Effector CD4-positive, alpha-beta T cell (primary cell): ENCODE data around the gene LGR6.

Source experiments
- DNase-seq: peaks from one replicate; pipeline ENCODE4 v3.0.0-alpha.2; 2020

LGR6 gene

DNA sequence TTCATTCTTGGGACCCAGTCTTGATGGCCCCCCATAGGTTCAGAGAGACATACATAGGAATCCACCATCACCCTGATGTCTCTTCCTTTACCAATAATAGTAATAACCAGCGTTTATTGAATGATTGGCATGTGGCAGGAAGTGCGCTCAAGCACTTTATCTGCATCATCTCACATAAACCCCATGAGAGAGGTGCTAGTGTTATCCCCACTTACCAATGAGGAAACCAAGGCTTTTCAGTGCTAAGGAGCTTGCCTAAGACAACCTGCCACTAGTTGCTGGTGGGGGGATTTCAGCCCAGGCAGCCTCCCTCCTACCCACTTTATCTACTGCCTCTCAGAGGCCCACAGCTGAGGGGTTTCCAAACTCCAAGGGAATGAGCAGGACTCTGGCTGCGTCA is 7.7 kb downstream of the LGR6 start:
- no peak for DNase-seq

DNA sequence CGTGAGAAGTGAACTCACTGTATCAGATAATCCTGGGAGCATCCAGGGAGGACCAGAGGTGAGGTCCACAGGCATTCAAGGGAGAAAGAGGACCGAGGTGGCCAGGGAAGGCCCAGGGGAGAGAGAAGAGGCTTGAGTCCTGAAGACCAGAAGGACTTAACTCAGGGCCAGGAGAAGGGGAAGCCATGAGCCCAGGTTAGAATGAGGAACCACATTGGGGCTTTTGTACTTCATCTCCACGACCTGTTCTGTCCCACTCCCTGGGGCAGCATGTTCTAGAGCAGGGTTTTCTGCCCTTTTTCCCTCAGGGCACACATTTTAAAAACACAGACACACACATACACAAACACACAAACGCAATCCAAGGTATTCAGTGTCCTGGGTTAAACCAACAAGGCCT is 8.4 kb downstream of the LGR6 start:
- no peak for DNase-seq

DNA sequence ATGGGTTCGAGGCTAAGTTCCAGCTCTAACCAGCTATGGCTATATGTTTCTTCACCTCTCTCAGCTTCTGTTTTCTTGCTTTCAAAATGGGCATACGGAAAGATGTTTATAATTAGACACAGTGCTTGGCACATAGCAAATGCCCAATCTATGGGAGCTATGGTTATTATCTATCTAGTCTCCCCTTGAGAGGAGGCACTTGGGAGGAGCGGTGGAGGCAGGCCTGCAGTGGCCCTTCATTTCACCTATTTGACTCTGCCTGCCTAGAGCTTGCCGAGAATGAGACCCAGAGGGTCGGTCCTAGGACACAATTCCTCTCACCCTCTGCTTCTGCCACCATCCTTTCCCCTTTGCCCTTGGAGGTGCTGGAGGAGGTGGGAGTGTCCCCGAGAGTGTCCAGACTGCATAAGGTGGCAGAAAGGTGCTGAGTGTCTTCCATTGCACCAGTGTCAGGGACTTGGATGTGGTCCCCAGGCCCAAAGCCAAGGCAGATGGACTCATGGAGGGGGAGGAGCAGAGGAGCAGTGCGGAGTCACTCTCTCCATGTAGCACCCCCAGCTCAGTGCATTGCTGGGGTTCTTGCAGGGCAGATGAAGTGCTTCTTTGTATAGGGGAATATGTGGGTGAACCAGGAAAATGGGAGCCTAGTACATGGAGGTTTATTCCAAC is 9.0 kb downstream of the LGR6 start:
- DNase-seq: no peak

DNA sequence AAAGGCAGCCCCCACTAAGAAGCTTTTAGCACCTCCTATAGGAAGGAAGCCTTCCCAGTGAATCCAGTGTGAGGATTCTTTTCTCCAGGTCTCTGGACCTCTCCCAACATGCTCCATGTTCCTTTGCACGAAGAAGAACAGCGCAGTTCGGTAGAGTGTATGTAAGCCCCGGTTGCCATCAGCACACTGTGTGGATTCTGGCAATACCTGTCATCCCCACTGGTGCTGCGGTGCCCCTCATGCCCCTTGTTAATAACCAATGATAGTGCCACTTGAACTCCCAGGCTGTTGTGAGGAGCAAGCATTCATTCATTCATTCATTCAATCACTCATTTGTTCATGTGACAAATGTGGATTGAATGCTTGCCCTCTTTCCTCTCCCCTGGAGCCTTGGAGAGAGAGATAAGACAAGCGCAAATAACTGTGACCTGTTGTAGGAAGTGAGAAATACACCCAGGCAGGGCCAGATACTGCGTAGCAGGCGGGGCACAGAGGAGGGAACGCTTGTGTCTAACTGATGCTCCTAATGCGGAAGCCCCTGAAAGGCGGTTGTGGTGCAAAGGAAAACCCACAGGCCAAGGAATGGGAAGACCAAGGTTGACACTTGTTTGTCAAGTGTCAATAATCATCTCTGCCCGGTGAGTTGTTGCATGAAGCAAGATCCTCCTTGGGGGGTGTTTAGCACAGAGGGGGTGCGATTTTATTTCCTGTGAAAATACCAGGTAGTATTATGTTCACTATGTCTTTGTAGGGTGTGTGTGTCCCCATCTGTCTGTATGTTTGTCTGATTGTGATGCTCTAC is 9.8 kb downstream of the LGR6 start:
- no peak for DNase-seq

DNA sequence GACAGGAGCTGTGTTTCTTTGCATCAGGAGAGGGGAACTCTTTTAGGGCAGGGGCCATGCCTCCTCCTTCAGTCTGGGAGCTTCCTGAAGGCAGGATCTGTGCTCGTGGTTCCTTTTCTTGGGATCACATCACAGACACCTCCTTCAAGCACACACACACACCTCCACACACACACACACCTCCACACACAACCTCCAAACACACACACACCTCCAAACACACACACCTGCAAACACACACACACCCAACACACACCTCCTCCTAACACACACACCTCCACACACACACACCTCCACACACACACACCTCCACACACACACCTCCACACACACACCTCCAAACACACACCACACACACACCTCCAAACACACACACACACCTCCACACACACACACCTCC is 10.5 kb downstream of the LGR6 start:
- DNase-seq: no peak

DNA sequence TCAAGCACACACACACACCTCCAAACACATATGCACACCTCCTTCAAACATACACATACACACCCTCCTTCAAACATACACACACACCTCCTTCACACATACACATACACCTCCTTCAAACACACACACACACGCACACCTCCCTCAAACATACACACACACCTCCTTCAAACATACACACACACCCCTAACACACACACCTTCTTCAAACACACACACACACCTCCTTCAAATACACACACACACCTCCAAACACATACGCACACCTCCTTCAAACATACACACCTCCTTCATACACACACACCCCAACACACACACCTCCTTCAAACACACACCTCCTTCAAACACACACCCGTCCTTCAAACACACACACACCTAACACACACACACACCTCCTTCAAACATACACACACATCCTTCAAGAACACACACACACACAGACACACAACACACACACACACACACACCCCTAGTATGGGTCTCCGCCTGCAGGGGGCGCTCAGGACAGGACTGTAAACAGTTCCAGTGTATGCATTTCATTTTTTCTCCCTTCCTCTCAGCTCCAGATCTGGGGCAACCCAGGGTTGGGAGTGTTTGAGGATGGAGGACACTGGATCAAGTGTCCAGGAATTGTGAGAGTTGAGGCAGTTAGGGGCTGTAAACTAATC is 12.1 kb downstream of the LGR6 start:
- no peak for DNase-seq

DNA sequence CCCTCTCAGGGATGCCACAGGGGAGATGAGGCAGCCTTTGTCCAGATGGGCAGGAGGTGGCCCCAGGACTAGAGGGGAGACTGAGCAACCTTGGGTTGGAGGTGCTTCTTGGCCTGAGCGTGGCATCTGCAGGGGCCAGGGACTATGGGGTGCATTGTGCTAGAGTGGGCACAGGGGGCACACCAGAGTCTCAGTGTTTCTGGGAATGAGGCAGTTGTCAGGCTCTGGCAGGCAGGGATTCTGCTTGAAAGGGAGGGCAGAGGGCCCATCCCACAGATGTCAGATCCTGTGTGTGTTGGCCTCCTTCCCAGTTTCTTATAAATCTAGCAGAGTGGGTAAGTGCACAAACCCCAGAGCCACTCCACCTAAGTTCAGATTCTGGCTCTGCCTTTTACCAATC is 13.7 kb downstream of the LGR6 start:
- DNase-seq: no peak

DNA sequence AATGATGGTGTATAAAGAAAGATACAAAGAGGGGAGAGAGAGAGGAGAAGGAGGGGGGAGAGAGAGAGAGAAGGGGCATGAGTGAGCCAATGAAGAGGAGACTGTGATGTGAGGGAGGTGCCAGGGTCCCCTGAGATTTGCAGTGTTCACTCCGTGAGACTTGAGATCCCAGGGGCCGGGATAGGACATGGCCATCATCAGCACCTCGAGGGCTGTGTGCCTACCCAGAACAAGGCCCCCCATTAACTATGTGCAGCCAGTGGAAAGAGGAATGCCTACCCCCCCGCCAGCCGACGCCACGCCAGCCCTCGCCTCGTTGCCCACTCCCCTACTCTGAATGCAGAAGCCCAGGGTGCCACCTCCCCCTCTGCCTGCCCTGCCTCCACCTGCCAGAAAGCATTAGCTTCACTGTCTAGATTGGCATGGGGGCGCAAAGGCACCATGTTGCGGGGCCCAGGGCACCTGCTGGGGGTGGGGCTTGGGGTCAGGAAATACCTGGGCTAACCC is 14.8 kb downstream of the LGR6 start:
- no peak for DNase-seq

DNA sequence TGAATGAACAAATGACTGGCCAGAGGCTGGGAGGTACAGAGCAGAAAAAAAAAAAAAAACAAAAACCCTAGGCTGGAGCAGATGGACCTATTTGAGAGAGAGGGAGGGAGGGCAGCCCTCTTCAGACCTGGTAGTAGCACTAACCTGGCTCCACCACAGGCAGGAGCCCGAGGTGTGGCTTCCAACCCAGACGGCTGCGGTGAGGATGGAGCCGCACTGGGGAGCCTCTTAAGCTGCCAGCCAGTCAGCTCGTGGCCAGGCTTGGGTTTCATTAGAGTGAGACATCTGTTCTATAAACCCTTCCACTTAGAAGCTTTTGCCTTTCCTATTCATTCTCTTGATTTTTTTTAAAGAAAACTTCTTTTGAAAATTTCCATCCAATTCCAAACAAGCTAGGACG is 16.8 kb downstream of the LGR6 start:
- DNase-seq: no peak

DNA sequence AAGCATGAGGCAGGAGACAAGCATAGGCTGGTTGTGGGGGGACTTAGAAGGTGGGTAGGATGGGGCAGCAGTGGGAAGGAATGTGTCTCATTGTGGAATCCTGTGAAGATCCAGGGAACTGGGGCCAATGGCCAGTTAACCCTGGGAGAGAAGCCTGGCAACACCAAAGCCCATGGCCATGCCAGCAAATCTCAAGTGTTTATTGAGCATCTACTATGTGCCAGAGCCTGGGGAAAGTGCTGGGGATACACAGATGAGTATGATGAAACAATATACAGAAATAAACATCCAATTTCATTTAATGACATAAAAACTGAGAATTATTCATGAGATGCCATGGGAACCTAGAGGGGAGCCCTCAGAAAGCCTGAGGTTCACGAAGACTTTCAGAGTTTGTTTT is 17.4 kb downstream of the LGR6 start:
- no peak for DNase-seq

DNA sequence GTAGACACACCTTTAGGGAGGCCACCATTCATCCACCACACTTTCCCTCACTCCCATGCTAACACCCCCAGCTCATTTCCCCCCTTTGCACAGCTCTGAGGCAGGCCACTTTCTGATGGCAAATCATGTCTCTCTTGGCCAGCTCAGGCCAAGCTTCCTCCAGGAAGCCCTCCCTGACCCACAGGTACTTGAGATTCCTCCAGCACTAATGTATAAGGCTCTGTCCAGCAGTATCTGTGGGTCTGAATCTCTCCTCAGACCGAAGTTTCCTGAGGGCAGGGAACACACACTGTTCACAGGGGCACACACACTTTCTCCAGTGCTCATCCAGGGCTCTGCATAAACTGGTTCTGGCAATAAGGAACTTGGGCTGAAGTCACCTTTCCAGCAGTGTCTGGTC is 19.2 kb downstream of the LGR6 start:
- DNase-seq: no peak

DNA sequence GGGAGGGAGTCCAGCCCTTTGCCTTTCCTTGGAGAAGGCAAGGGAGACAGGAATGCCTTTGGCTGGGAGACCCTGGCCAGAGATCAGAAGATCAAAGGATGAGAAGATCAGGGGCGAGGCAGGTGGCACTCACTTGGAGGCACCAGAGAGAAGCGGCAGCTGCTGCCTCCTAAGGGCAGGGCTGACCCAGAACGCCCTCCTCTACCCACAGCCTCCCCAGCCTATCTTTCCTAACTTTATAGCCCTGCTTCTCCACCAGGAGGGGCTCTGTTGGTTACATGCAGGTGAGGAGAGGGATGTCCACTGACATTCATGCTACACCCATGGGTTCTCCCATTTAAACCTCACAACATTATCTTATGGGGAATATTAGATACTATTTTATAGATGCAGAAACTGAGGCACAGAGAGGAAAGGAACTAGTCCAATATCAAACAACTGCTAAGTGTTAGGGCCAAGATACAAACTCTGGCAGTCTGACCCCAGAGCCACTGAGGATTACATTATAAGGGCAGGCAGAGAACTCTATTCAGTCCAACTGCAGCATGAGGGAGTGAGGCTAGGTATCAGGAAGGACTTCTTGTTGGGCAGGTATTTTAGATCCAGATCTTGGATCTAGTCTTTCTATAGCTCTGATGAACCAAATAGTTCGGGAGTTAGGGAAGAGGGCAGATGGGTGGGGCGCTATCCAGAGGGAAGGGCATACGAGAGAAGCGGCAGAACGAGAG is 19.9 kb downstream of the LGR6 start:
- DNase-seq: no peak

DNA sequence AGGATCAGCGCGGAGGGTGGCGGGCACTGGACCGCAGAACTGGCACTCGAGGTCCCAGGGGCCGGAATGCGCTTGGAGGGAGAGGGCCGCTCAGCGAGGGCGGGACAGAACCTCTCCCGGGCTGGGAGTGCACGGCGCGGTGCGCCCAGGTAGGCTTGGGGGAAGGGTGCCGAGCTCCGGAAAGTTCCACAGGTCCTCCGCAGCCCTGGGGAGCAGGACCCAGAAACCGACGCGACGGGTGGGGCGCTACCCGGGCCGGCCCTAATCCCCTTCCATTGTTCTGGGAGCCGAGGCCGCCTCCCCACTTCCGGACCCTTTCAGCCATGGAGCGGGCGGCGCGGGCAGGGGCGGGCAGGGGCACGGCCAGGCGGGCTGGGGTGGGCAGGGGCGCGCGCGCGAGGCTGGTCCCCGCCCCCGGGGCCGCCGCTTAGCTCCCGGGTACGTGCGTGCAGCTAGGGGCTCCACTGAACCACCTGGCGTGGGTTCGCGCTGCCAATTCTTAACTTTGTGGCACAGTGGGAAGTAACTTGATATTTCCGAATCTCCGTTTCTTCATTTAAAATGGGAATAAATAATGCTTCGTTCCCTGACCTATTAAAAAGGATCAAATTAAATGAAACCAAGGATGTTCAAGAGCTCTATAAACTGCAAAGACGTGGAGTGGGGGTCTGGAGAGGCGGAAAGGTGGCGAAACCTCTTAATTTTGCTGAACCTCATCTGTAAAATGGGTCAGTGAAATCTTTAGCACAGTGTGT is 20.7 kb downstream of the LGR6 start:
- no peak for DNase-seq

DNA sequence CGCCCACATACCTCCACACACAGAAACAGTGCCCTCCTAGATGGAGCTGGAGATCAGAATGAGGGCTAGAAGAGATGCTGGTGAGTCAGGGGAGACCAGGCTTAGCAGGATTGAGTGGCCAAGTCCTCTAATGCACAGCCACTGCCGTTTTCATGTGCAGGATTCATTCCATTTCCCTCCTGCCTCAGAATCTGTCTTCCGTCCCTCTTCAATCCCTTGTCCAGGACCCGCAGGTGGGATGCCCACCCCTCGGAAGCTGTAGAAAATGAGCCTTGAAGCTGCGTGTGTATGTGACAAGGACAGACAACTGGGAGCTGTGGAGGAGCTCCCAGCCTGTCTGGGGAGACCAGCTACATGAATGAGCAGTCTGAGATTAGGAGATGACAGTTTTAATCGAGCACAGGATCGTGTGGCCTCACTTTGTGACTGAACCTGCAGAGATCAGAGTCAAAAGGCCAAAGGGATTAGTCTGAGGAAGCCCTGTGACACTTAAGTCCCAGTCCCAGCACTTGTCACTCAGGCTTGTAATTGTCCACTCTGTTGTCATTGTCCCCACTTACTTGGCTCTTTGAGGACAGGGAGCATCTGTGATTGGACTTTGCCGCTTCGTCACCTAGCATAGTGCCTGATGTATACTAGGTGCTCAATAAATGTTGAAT is 22.0 kb downstream of the LGR6 start:
- DNase-seq: no peak

DNA sequence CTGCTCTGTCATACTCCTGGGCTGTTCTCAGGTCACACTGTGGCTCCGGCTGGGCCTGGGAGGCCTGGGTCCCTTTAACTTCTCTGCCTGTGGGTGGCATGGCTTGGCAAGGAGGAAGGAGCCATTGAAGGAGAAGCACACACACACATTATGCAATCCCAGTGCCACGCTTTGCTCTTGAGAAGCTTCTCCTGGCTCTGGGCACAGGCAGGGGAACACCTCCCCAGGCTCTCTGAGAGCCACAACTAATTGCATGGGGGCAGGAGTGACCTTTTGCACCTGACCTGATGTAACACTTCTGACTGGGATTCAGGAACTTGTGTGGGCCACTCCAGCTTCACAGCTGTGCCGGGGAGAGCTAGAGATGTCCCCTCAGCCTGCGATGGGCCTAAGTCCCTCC is 23.1 kb downstream of the LGR6 start:
- DNase-seq: no peak

DNA sequence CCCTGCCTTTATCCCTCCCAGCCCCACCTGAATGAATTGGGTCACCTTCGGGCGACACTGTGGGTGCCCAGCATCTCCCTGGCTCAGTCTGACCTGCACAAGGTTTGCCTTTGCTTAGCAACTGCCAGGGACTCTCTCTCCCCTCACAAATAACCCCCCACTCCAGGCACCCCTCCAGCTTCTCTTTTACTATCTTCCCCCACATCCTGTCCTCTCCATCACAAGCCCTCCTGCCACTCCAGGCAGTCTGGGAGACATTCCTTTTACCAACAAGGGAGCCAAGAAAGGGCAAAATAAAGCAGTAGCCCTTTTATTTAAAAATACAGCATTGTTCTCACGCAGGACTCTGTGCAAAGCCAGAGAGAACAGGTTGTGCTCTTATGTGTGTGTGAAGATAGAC is 23.9 kb downstream of the LGR6 start:
- DNase-seq: no peak

DNA sequence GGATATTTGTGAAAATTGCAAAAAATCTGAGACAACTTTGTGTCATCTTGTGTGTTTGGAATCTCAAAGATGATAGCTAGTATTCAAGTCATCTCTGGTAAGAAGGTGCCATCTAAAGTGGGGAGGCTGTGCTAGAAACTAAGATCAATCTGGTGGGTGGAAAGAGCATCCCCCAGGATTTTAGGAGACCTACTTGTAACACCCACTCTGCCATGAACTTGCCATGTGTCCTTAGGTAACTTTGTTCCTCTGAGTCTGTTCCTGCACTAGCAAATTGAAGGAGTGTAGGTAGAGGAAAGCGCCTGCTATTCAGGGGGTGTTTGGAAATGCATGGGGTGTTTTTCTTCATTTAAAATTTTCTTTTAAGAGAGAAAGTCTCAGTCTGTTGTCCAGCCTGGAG is 24.4 kb downstream of the LGR6 start:
- no peak for DNase-seq

DNA sequence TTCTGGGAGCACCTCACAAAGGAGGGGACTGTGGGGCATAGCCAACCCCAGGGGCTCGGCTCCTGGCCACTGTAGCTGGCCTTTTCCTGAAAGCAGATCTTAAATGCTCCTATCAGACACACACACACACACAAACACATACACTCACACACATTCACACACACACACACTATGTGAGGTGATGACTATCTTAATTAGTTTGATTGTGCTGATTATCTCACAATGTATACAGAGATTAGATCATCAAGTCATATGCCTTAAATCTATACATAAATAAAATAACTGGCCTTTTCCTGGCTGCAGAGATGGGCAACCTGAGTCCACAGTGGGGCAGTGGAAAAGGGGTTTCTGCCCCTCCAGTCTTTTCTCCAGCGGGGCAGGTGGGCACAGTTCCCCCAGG is 27.1 kb downstream of the LGR6 start:
- DNase-seq: no peak

DNA sequence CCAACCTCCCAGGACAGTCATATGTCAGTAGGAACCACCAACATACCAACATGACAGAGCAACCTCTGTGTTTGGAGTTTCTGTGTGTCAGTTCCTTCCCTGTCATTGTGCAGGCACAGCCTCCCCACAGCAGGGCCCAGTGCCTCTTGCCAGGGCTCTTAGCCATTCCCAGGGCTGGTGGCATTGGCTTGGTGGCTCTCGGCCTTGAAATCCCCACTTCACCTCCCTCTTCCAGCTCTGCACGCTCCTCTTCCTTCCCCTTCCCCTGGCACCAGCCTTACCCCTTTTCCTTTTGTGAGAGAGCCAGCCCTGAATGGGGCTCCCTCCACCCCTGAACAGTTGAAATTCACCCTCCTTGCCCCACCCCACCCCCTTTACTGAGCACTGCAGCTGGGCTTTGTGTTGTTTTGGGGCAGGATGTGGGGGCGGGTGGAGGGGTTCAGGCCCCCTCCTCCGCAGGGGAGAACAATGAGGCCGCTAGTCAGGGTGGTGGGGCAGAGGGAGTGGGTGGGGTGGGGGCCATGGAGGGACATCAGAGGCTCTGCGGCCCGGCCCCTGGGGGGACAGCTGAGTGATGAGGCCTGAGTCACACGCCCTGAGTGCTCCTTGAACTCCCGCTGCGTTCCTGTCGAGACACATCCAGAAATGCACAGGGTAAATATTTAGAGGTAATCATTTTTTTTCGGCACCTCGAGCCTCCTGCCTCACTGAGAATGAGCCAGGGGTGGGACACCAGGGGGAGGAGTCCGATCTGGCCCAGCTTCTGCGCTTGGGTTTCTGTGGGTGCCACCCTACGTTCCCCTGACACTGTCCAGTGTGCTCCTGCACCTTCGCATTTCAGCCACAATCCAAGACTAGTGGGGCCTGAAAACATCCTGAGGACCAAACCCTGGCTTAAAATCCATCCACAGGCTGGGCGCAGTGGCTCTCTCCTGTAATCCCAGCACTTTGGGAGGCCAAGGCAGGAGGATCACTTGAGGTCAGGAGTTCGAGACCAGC is 28.6 kb downstream of the LGR6 start:
- DNase-seq: no peak

DNA sequence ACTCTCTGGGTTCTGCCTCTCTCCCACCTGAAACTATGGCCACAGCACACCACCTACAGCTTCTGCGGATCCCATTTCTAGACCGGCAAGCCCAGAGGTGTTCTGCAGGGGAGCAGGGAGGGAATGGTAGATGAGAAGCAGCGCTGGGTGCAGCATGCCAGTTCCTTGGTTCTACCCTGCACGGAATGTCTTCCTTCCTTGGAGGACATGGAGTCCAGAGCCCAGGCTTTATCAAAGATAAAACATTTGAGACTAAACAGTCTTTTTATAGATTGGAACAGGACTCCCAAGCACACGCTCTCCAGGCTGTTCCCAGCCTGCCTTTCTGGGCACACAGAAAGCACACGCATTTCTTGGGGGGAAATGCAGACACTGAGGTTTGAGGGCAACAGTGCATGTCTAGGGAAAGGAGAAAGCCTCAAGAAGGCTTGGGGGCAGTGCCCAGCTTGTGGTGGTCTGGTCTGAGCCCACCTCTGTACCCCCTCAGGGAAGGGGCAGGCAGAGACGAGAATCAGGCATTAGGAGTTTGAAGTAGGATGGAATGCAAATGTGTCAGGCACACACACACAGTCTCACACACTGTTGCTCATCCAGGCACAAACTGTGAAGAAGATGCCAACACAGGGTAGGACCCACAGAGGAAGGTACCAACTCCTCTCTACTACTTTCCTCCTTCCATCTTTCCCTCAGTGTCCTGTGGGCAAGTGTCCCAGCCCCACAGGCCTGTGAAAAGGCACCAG is 29.7 kb downstream of the LGR6 start:
- no peak for DNase-seq
